Measurements from ENCODE around the gene OR5K2. TPM values are rescaled to one million over a fixed set of nuclear protein-coding genes. Genes with fewer than 3 reads are reported as not detected.
A peak's percentile ranks its signal among the peaks of the same experiment; 100 is the strongest.

OR5K2 gene
- total RNA-seq, 4 donors from 2014 or later = not detected

DNA sequence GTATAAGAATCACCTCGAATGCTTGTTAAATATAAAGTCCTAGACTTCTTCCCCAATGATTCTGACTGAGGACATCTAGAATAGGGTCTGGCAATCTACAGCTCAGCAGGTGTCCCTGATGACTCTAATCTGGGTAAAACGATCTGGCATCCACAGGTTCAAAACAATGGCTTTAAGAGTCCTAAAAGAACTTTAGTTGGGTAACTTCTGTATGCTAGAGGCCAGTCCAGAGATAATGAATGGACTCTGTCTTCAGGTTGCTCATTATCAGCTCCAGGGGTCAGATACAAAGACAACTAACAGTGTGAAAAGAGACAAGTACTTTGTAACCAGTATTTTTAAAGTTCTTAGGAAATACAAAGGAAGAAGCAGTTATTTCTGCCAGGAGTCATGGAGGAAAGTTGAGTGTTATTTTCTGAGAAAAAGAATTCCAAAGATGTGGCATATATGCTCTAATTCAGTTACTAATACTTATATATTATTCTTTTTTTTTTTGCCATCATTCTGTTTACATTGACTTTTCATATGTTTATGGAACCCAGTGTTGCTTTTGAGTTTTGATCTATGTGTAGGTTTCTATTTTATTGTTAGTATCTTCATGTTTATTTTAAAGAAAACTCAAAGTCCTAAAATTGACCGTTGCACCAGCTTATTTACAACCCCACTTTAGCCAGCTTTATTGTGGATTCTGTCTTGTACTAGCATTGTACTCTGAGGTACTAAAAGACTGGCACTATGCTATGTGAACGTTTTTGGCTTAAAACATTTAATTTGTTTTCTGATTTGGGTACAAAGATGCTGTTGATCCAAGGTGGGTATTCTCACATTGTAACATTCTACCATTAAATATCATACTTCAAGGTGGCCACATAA is 31.2 kb downstream of the OR5K2 start:
- H3K27me3 ChIP-seq = no peaks in the 10 kb centered on the region
- H3K36me3 ChIP-seq = no peaks in the 10 kb centered on the region
- TF ChIP-seq POLR2A (IDR thresholded peaks at IDR 0.05) (no peak), CTCF (IDR thresholded peaks at IDR 0.05) (no peak)
- intact Hi-C loops (cut with DNase I) = no loop called here
- no peak overlapping the region for H3K27ac ChIP-seq
- H3K9me3 ChIP-seq = no peaks in the 10 kb centered on the region
- no peak for DNase-seq
- WGBS, 2 donors = 38 to 44% methylated on average over 4 of the region's 4 CpGs
- H3K4me1 ChIP-seq = no peaks in the 10 kb centered on the region
- H3K4me3 ChIP-seq = no peak overlapping the region

DNA sequence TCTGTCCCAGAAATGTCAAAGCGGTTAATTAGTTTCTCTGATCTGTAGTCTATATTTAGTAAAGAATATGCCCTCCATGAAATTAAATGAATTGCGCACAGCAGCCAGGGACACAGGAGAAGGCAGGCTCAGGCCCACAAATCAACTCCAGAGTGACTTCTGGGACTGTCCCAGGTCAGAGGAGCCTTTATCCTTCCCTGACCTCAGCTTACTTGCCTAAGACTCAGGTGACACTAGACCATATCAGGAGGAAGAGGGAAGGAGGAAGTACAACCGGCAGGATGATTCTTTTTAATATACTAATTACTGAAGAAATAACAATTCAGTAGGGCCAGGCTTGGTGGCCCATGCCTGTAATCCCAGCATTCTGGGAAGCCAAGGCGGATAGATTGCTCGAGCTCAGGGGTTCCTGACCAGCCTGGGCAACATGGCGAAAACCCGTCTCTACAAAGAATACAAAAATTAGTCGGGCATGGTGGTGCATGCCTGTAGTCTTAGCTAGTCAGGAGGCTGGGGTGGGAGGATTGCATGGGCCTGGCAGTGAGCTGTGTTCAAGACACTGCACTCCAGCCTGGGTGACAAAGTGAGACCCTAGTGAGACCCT is 32.5 kb downstream of the OR5K2 start:
- DNase-seq = no peak
- no peak overlapping the region for H3K4me3 ChIP-seq
- H3K36me3 ChIP-seq = no peaks in the 10 kb centered on the region
- TF ChIP-seq POLR2A (IDR thresholded peaks at IDR 0.05) (no peak), CTCF (IDR thresholded peaks at IDR 0.05) (no peak)
- no peaks in the 10 kb centered on the region for H3K27me3 ChIP-seq
- intact Hi-C loops (cut with DNase I) = no loop called here
- H3K9me3 ChIP-seq = no peaks in the 10 kb centered on the region
- WGBS, 2 donors = 81 to 87% methylated on average over 8 of the region's 8 CpGs
- no peak overlapping the region for H3K27ac ChIP-seq
- no peaks in the 10 kb centered on the region for H3K4me1 ChIP-seq

DNA sequence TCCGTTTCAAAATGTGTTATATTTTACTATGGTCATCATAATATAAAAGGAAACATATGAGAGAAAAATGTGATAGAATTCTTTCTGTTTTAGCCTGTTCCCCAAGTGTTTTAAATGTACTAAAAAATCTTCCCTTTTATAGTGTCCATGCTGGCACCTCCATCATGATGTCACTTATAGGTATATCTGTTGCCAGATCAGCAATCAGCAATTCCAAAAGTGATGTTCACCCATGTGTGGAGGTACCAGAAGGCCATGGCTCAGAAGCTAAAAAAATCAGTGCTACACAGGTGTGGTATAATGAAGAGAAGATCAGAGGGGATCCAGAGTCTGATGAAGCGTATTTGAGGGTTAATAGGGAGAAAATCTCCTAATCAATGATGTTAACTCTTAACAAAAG is 33.2 kb downstream of the OR5K2 start:
- TF ChIP-seq CTCF (IDR thresholded peaks at IDR 0.05) (no peak), POLR2A (IDR thresholded peaks at IDR 0.05) (no peak)
- H3K27me3 ChIP-seq = no peaks in the 10 kb centered on the region
- no peaks in the 10 kb centered on the region for H3K36me3 ChIP-seq
- no peak for DNase-seq
- H3K9me3 ChIP-seq = no peaks in the 10 kb centered on the region
- no peak overlapping the region for H3K27ac ChIP-seq
- 85 to 86% methylated on average over 2 of the region's 2 CpGs for WGBS, 2 donors
- H3K4me3 ChIP-seq = no peak overlapping the region
- intact Hi-C loops (cut with DNase I) = no loop called here
- H3K4me1 ChIP-seq = no peaks in the 10 kb centered on the region

GRCh38 chr3:98531622-98532274 is 34.3 kb downstream of the OR5K2 start, which contains the start of gene GPR15:
GPR15 (plus strand) TSS chr3:98531978; CDS start chr3:98532034, 56 bp downstream.
- H3K4me3 ChIP-seq = peak within 1 kb of the TSS in 2 of 4 donors; percentile 1 to 26
- no peak for DNase-seq
- H3K9me3 ChIP-seq = no peaks in the 10 kb centered on the region
- intact Hi-C loops (cut with DNase I) = no loop called here
- H3K4me1 ChIP-seq = no peaks in the 10 kb centered on the region
- TF ChIP-seq CTCF (IDR thresholded peaks at IDR 0.05) (no peak), POLR2A (IDR thresholded peaks at IDR 0.05) (no peak)
- H3K27ac ChIP-seq = peak within 1 kb of the TSS in 2 of 4 donors; percentile 7 to 14
- no peaks in the 10 kb centered on the region for H3K36me3 ChIP-seq
- no peaks in the 10 kb centered on the region for H3K27me3 ChIP-seq
- 65 to 77% methylated on average over 7 of the region's 7 CpGs for WGBS, 2 donors

DNA sequence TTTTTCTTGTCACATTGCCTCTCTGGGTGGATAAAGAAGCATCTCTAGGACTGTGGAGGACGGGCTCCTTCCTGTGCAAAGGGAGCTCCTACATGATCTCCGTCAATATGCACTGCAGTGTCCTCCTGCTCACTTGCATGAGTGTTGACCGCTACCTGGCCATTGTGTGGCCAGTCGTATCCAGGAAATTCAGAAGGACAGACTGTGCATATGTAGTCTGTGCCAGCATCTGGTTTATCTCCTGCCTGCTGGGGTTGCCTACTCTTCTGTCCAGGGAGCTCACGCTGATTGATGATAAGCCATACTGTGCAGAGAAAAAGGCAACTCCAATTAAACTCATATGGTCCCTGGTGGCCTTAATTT is 34.8 kb downstream of the OR5K2 start:
- no peaks in the 10 kb centered on the region for H3K9me3 ChIP-seq
- no peaks in the 10 kb centered on the region for H3K36me3 ChIP-seq
- H3K4me3 ChIP-seq = peak overlapping the region in 2 of 4 donors; percentile 1 to 26
- no peaks in the 10 kb centered on the region for H3K4me1 ChIP-seq
- no peaks in the 10 kb centered on the region for H3K27me3 ChIP-seq
- H3K27ac ChIP-seq = peak overlapping the region in 2 of 4 donors; percentile 7 to 14
- intact Hi-C loops (cut with DNase I) = no loop called here
- WGBS, 2 donors = 68 to 79% methylated on average over 5 of the region's 5 CpGs
- no peak for DNase-seq
- TF ChIP-seq CTCF (IDR thresholded peaks at IDR 0.05) (no peak), POLR2A (IDR thresholded peaks at IDR 0.05) (no peak)
